Endothelial cell of umbilical vein (primary cell): ENCODE results near the gene MACROD2. TPM values are rescaled to one million over a fixed set of nuclear protein-coding genes. Genes with fewer than 3 reads are reported as not detected.

Source experiments
- BruUV-seq: library from RNA; stranded (reverse); fragments of 400-500 nt; replicated peaks from 2 replicates; lab custom pipeline; 2021; lab: Mats Ljungman, UMichigan
- CTCF ChIA-PET: fragments of 300-600, 350-600 bp; sonication (Branson Sonifier 250); formaldehyde crosslinking; loops from one replicate; lab custom pipeline; 2021; ENCODE audit warnings: antibody characterized with exemption, inconsistent platforms; lab: Charles Lee
- POLR2A ChIA-PET: fragments of 300-600, 350-600 bp; sonication (Branson Sonifier 250); formaldehyde crosslinking; loops from one replicate; lab custom pipeline; 2021; ENCODE audit warnings: antibody characterized with exemption, inconsistent platforms; lab: Charles Lee
- DNase-seq: peaks from one replicate; pipeline ENCODE4 v3.0.0-alpha.2; 2011; ENCODE audit warnings: low read depth, low spot score
- FAIRE-seq: peaks from 2 replicates; lab custom pipeline; 2011; peaks lifted over from hg19 to GRCh38; lab: Jason Lieb, UNC
- H2AFZ ChIP-seq: 2 replicates; pipeline ENCODE4 v1.6.0; 2012; ENCODE audit warnings: low read depth, low read length, control low read depth, inconsistent platforms
- H3K27ac ChIP-seq: 2 replicates; pipeline ENCODE4 v1.5.1; 2011; ENCODE audit warnings: low read depth, mild to moderate bottlenecking, control low read depth, low read length, moderate library complexity; ENCODE audit not compliant: insufficient read depth
- H3K27me3 ChIP-seq, 2 experiments: 2 replicates each; pipeline versions ENCODE4 v1.6.0 to v1.6.1; 2011; ENCODE audit warnings: low read length in 2 of 2, mixed read lengths in 1 of 2; ENCODE audit not compliant: control insufficient read depth in 2 of 2, insufficient read depth in 2 of 2
- H3K36me3 ChIP-seq, 2 experiments: 2 replicates in 1 of 2; 3 replicates in 1 of 2; pipeline ENCODE4 v1.5.1; 2011; ENCODE audit warnings: low read length in 2 of 2, mild to moderate bottlenecking in 1 of 2, moderate library complexity in 1 of 2; ENCODE audit not compliant: control insufficient read depth in 2 of 2, insufficient read depth in 2 of 2; ENCODE audit errors: extremely low read depth in 1 of 2
- H3K4me1 ChIP-seq: 3 replicates; pipeline ENCODE4 v1.5.1; 2011; ENCODE audit warnings: mild to moderate bottlenecking, low read length; ENCODE audit not compliant: control insufficient read depth, insufficient read depth; ENCODE audit errors: extremely low read depth
- H3K4me2 ChIP-seq: 2 replicates; pipeline ENCODE4 v1.6.1; 2011; ENCODE audit warnings: low read length, control low read depth, mixed read lengths; ENCODE audit not compliant: insufficient read depth
- H3K4me3 ChIP-seq, 3 experiments: fragments of 200-600 bp in 1 of 3; sonication (generic), shearing (Covaris generic) in 1 of 3; replicated peaks in 1 of 3; 2 replicates each; pipeline ENCODE4 v1.5.1; 2011 to 2016; ENCODE audit warnings: control low read depth in 3 of 3, low read length in 3 of 3, mild to moderate bottlenecking in 2 of 3, inconsistent platforms in 1 of 3, low read depth in 1 of 3, moderate library complexity in 1 of 3; ENCODE audit not compliant: insufficient read depth in 1 of 3
- H3K79me2 ChIP-seq: 2 replicates; pipeline ENCODE4 v1.6.0; 2012; ENCODE audit warnings: low read length, inconsistent platforms; ENCODE audit not compliant: control insufficient read depth, insufficient read depth
- H3K9ac ChIP-seq: replicated peaks from 2 replicates; pipeline ENCODE3; 2011; ENCODE audit warnings: low read length, control low read depth; ENCODE audit not compliant: insufficient read depth; ENCODE audit errors: extremely low read depth
- H3K9me1 ChIP-seq: replicated peaks from 3 replicates; pipeline ENCODE4 v1.6.0; 2011; ENCODE audit warnings: mild to moderate bottlenecking, low read length; ENCODE audit not compliant: control insufficient read depth, insufficient read depth; ENCODE audit errors: extremely low read depth
- H3K9me3 ChIP-seq: replicated peaks from 2 replicates; pipeline ENCODE4 v1.5.1; 2012; ENCODE audit warnings: low read length, inconsistent platforms; ENCODE audit not compliant: control insufficient read depth, insufficient read depth
- H4K20me1 ChIP-seq: replicated peaks from 2 replicates; pipeline ENCODE3; 2011; ENCODE audit warnings: mild to moderate bottlenecking, low read length; ENCODE audit not compliant: control insufficient read depth, insufficient read depth; ENCODE audit errors: extremely low read depth
- CTCF ChIP-seq, 2 donors: IDR thresholded peaks; 1 replicate in 1 of 2; 2 replicates in 1 of 2; pipeline ENCODE4 v1.5.1; 2011; ENCODE audit warnings: low read length in 2 of 2, mild to moderate bottlenecking in 2 of 2, moderate library complexity in 2 of 2, control low read depth in 1 of 2, inconsistent platforms in 1 of 2, low read depth in 1 of 2; ENCODE audit not compliant: insufficient read depth in 1 of 2; ENCODE audit errors: extremely low read depth in 1 of 2
- EZH2 ChIP-seq: IDR thresholded peaks from 2 replicates; pipeline ENCODE4 v1.6.1; 2012; ENCODE audit warnings: borderline replicate concordance, low read depth, mild to moderate bottlenecking, moderate library complexity, low read length, inconsistent platforms; ENCODE audit not compliant: severe bottlenecking
- FOS ChIP-seq: IDR thresholded peaks from 2 replicates; pipeline ENCODE4 v1.6.1; 2011; ENCODE audit warnings: mild to moderate bottlenecking, low read length, moderate library complexity, borderline replicate concordance; ENCODE audit not compliant: insufficient read depth
- GATA2 ChIP-seq: IDR thresholded peaks from 2 replicates; pipeline ENCODE4 v1.7.0; 2011; ENCODE audit warnings: low read depth, mild to moderate bottlenecking, moderate library complexity, mixed read lengths, low read length; ENCODE audit not compliant: insufficient read length, insufficient read depth
- JUN ChIP-seq: IDR thresholded peaks from 2 replicates; pipeline ENCODE4 v1.6.1; 2011; ENCODE audit warnings: borderline replicate concordance, low read depth; ENCODE audit not compliant: insufficient read length, insufficient read depth
- MAX ChIP-seq: IDR thresholded peaks from 2 replicates; pipeline ENCODE4 v1.6.1; 2011; ENCODE audit not compliant: insufficient read depth, insufficient read length
- MYC ChIP-seq: IDR thresholded peaks from one replicate; pipeline ENCODE4 v1.6.1; 2011; ENCODE audit warnings: mild to moderate bottlenecking, low read depth, low read length
- POLR2A ChIP-seq: IDR thresholded peaks from 2 replicates; pipeline ENCODE4 v1.6.1; 2012; ENCODE audit warnings: low read depth, mild to moderate bottlenecking, control low read depth, low read length
- POLR2AphosphoS5 ChIP-seq: IDR thresholded peaks from 2 replicates; pipeline ENCODE4 v1.6.1; 2012; ENCODE audit warnings: low read depth, mild to moderate bottlenecking, control low read depth, low read length, moderate library complexity; ENCODE audit not compliant: insufficient read depth
- dilution Hi-C: fragments of 300-500 bp; cut with MboI; formaldehyde crosslinking; loops from one replicate; pipeline ENCODE4 v1.15.0; 2019; ENCODE audit warnings: low sequenced_read_pairs; ENCODE audit not compliant: extremely low pct_ligation_motif_present
- intact Hi-C: fragments of 100-400 bp; cut with micrococcal nuclease; formaldehyde crosslinking; loops from one replicate; pipeline ENCODE4 v1.10.0; 2022
- polyA plus RNA-seq, 4 experiments: library from polyadenylated mRNA; depleted of rRNA in 3 of 4; stranded (reverse) in 3 of 4; unstranded in 1 of 4; fragments of >200 nt; gene quantifications; 2 replicates each; pipeline versions ENCODE4 v1.2.1 to v1.2.3, GENCODE V29; 2011 to 2012; ENCODE audit warnings: missing spikeins in 1 of 4
- total RNA-seq: library from RNA; stranded (reverse); gene quantifications from 2 replicates; pipeline ENCODE4 v1.2.3, GENCODE V29; 2021

MACROD2 gene
- total and polyA plus RNA-seq, 2 donors (not counting 3 experiments of a cell fraction or from before 2014, with no cell fraction given), result 0.11 to 0.73 TPM

- Histone ChIP-seq H3K27me3 (no peaks in the 10 kb centered on the region), H3K9me1 (no peaks in the 10 kb centered on the region), H3K27ac (no peak overlapping the region), H3K9me3 (peaks cover 2% of the 10 kb centered on the region), H3K79me2 (no peaks in the 10 kb centered on the region), H3K4me3 (no peak overlapping the region), H3K9ac (no peak overlapping the region), H3K4me1 (no peaks in the 10 kb centered on the region), H3K36me3 (no peaks in the 10 kb centered on the region), H2AFZ (no peak overlapping the region), H4K20me1 (no peaks in the 10 kb centered on the region), H3K4me2 (no peak overlapping the region)
- TF ChIP-seq JUN (no peak), GATA2 (no peak)
- no TSS peak for BruUV-seq
- intact Hi-C loops (no loop called here), dilution Hi-C loops (no loop called here)
- ChIA-PET CTCF (no interaction called here), POLR2A (no interaction called here)
- DNase-seq, result no peak
- FAIRE-seq, result no peak
Measured at GRCh38 chr20:16083639-16084280, 2088.4 kb downstream of the MACROD2 start.

GRCh38 chr20:16095226-16095625 is 2099.9 kb downstream of the MACROD2 start:
- H3K27ac ChIP-seq, result no peak overlapping the region
- intact Hi-C loops, result no loop called here
- H3K9ac ChIP-seq, result no peak overlapping the region
- H3K9me3 ChIP-seq, result peaks cover 4% of the 10 kb centered on the region
- no peak for FAIRE-seq
- CTCF ChIA-PET, result no interaction called here
- POLR2A ChIA-PET, result no interaction called here
- H3K9me1 ChIP-seq, result no peaks in the 10 kb centered on the region
- H2AFZ ChIP-seq, result no peak overlapping the region
- no peaks in the 10 kb centered on the region for H3K79me2 ChIP-seq
- TF ChIP-seq FOS, result no peak
- no peak for TF ChIP-seq POLR2AphosphoS5
- no peak for TF ChIP-seq GATA2
- TF ChIP-seq EZH2, result no peak
- TF ChIP-seq JUN, result no peak
- TF ChIP-seq POLR2A, result no peak
- TF ChIP-seq MYC, result no peak
- TF ChIP-seq MAX, result no peak
- no peak for TF ChIP-seq CTCF (IDR thresholded peaks at IDR 0.05; ENCODE audit: extremely low read depth in 1 of 2, insufficient read depth in 1 of 2, low read depth in 1 of 2, low read length in 2 of 2)
- no peak for DNase-seq
- dilution Hi-C loops, result no loop called here
- no TSS peak for BruUV-seq
- no peaks in the 10 kb centered on the region for H3K36me3 ChIP-seq
- H3K4me2 ChIP-seq, result no peak overlapping the region
- no peaks in the 10 kb centered on the region for H4K20me1 ChIP-seq
- H3K4me1 ChIP-seq, result no peaks in the 10 kb centered on the region
- H3K4me3 ChIP-seq, result no peak overlapping the region
- H3K27me3 ChIP-seq, result no peaks in the 10 kb centered on the region
